ENCODE results near the gene SYK.

DNA sequence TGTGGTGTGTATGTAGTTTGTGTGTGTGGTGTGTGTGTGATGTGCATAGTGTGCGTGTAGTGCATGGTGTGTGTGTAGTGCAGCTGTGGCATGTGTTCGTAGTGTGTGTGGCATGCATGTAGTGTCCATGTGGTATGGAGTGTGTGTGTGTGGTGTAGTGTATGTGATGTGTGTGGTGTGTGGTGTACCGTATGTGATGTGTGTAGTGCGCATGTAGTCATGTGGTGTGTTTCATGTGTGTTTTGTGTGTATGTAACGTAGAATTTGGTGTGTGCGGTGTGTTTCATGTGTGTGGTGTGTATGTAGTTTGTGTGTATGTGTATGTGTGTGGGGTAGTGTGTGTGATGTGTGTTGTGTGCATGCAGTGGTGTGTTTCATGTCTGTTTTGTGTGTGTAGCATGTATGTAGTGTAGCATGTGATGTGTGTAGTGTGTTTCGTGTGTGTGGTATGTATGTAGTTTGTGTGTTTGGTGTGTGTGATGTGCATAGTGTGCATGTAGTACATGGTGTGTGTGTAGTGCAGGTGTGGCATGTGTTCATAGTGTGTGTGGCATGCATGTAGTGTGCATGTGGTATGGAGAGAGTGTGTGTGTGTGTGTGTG is 40.7 kb downstream of the SYK start:
- TF ChIP-seq, protein P1, sequence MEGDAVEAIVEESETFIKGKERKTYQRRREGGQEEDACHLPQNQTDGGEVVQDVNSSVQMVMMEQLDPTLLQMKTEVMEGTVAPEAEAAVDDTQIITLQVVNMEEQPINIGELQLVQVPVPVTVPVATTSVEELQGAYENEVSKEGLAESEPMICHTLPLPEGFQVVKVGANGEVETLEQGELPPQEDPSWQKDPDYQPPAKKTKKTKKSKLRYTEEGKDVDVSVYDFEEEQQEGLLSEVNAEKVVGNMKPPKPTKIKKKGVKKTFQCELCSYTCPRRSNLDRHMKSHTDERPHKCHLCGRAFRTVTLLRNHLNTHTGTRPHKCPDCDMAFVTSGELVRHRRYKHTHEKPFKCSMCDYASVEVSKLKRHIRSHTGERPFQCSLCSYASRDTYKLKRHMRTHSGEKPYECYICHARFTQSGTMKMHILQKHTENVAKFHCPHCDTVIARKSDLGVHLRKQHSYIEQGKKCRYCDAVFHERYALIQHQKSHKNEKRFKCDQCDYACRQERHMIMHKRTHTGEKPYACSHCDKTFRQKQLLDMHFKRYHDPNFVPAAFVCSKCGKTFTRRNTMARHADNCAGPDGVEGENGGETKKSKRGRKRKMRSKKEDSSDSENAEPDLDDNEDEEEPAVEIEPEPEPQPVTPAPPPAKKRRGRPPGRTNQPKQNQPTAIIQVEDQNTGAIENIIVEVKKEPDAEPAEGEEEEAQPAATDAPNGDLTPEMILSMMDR (IDR thresholded peaks at IDR 0.05; ENCODE audit: low read depth, low read length), result no peak
- TF ChIP-seq EZH2phosphoT487 (IDR thresholded peaks at IDR 0.05; ENCODE audit: low read depth), result no peak
